H9 (cell line): Measurements from ENCODE around the gene TNIK. TPM values are rescaled to one million over a fixed set of nuclear protein-coding genes. Genes with fewer than 3 reads are reported as not detected.

Experiments used
- DNase-seq: peaks from one replicate; pipeline ENCODE4 v3.0.0-alpha.2; 2017
- H2AFZ ChIP-seq: one replicate; pipeline ENCODE4 v1.6.1; 2013; ENCODE audit warnings: mild to moderate bottlenecking, low read length, control low read depth, moderate library complexity
- H2AK5ac ChIP-seq: 2 replicates; pipeline ENCODE4 v1.6.1; 2013; ENCODE audit warnings: low read length, control low read depth, mixed read lengths; ENCODE audit not compliant: insufficient read length
- H2BK120ac ChIP-seq: one replicate; pipeline ENCODE4 v1.6.1; 2013; ENCODE audit warnings: low read depth, mild to moderate bottlenecking, low read length, control low read depth, inconsistent platforms; ENCODE audit not compliant: poor library complexity, severe bottlenecking
- H2BK12ac ChIP-seq: 2 replicates; pipeline ENCODE4 v1.6.1; 2013; ENCODE audit warnings: low read length, control low read depth, mixed read lengths, low read depth; ENCODE audit not compliant: insufficient read length
- H2BK15ac ChIP-seq: 2 replicates; pipeline ENCODE4 v1.6.1; 2013; ENCODE audit warnings: low read depth, low read length, control low read depth
- H2BK20ac ChIP-seq: one replicate; pipeline ENCODE4 v1.6.1; 2013; ENCODE audit warnings: low read depth, mild to moderate bottlenecking, low read length, control low read depth, inconsistent platforms; ENCODE audit not compliant: poor library complexity, severe bottlenecking
- H2BK5ac ChIP-seq: 2 replicates; pipeline ENCODE4 v1.6.1; 2013; ENCODE audit warnings: low read length, control low read depth, mixed read lengths; ENCODE audit not compliant: insufficient read length
- H3K14ac ChIP-seq: 2 replicates; pipeline ENCODE4 v1.6.1; 2013; ENCODE audit warnings: low read length, control low read depth; ENCODE audit not compliant: insufficient read depth
- H3K18ac ChIP-seq: 2 replicates; pipeline ENCODE4 v1.6.1; 2013; ENCODE audit warnings: low read depth, mild to moderate bottlenecking, mixed read lengths, low read length, control low read depth; ENCODE audit not compliant: insufficient read length
- H3K23ac ChIP-seq: 2 replicates; pipeline ENCODE4 v1.6.1; 2013; ENCODE audit warnings: low read length, control low read depth, mixed read lengths, low read depth; ENCODE audit not compliant: insufficient read length
- H3K23me2 ChIP-seq: 2 replicates; pipeline ENCODE4 v1.6.1; 2013; ENCODE audit warnings: low read depth, mild to moderate bottlenecking, mixed read lengths, low read length, control low read depth; ENCODE audit not compliant: insufficient read length, poor library complexity, severe bottlenecking
- H3K27ac ChIP-seq: 2 replicates; pipeline ENCODE4 v1.5.1; 2013; ENCODE audit warnings: low read length, control low read depth, mixed read lengths, low read depth; ENCODE audit not compliant: insufficient read length
- H3K27me3 ChIP-seq: 2 replicates; pipeline ENCODE4 v1.6.1; 2013; ENCODE audit warnings: low read length, control low read depth, inconsistent platforms; ENCODE audit not compliant: insufficient read depth
- H3K4ac ChIP-seq: 2 replicates; pipeline ENCODE4 v1.6.1; 2013; ENCODE audit warnings: low read depth, mild to moderate bottlenecking, control low read depth, inconsistent platforms, low read length, moderate library complexity
- H3K4me1 ChIP-seq: 2 replicates; pipeline ENCODE4 v1.6.1; 2013; ENCODE audit warnings: low read length, control low read depth, inconsistent platforms; ENCODE audit not compliant: insufficient read depth
- H3K4me2 ChIP-seq: 2 replicates; pipeline ENCODE4 v1.6.1; 2013; ENCODE audit warnings: low read length, control low read depth, mixed read lengths; ENCODE audit not compliant: insufficient read length, insufficient read depth
- H3K56ac ChIP-seq: 2 replicates; pipeline ENCODE4 v1.6.1; 2013; ENCODE audit warnings: low read depth, mild to moderate bottlenecking, mixed read lengths, low read length, control low read depth; ENCODE audit not compliant: insufficient read length
- H3K79me1 ChIP-seq: 2 replicates; pipeline ENCODE4 v1.6.1; 2013; ENCODE audit warnings: low read depth, mild to moderate bottlenecking, moderate library complexity, low read length, control low read depth, inconsistent platforms; ENCODE audit not compliant: insufficient read depth, poor library complexity, severe bottlenecking
- H3K79me2 ChIP-seq: 2 replicates; pipeline ENCODE4 v1.6.1; 2013; ENCODE audit warnings: low read length, control low read depth, inconsistent platforms; ENCODE audit not compliant: insufficient read depth
- H3K9ac ChIP-seq: 2 replicates; pipeline ENCODE4 v1.6.1; 2013; ENCODE audit warnings: low read length, control low read depth, mixed read lengths; ENCODE audit not compliant: insufficient read length; ENCODE audit errors: extremely low read depth
- H3K9me3 ChIP-seq: one replicate; pipeline ENCODE4 v1.6.1; 2013; ENCODE audit warnings: low read depth, low read length, inconsistent platforms; ENCODE audit not compliant: control insufficient read depth
- H3T11ph ChIP-seq: one replicate; pipeline ENCODE4 v1.6.1; 2013; ENCODE audit warnings: mild to moderate bottlenecking, low read length, control low read depth, inconsistent platforms
- H4K20me1 ChIP-seq: one replicate; pipeline ENCODE4 v1.6.1; 2013; ENCODE audit not compliant: control insufficient read depth, insufficient read length, insufficient read depth
- H4K5ac ChIP-seq: 2 replicates; pipeline ENCODE4 v1.6.1; 2013; ENCODE audit warnings: low read depth, mild to moderate bottlenecking, mixed read lengths, low read length, control low read depth; ENCODE audit not compliant: insufficient read length
- H4K8ac ChIP-seq: replicated peaks from 2 replicates; pipeline ENCODE4 v1.6.1; 2013; ENCODE audit warnings: low read length, control low read depth, mixed read lengths, low read depth; ENCODE audit not compliant: insufficient read length
- H4K91ac ChIP-seq: 2 replicates; pipeline ENCODE4 v1.6.1; 2013; ENCODE audit warnings: low read depth, mild to moderate bottlenecking, moderate library complexity, mixed read lengths, low read length, control low read depth; ENCODE audit not compliant: insufficient read length
- H3K27ac Mint-ChIP-seq, 3 experiments: 2 replicates in 2 of 3; 3 replicates in 1 of 3; pipeline ENCODE4 v1.8.0; 2020 to 2021; ENCODE audit warnings: mixed read lengths in 3 of 3, mild to moderate bottlenecking in 1 of 3, moderate library complexity in 1 of 3
- H3K27me3 Mint-ChIP-seq: 2 replicates; pipeline ENCODE4 v1.8.0; 2021; ENCODE audit warnings: low read depth, mild to moderate bottlenecking, moderate library complexity, mixed read lengths
- H3K36me3 Mint-ChIP-seq, 3 experiments: 2 replicates in 2 of 3; 3 replicates in 1 of 3; pipeline ENCODE4 v1.8.0; 2020 to 2021; ENCODE audit warnings: low read depth in 3 of 3, mixed read lengths in 3 of 3; ENCODE audit not compliant: insufficient read depth in 1 of 3
- H3K4me1 Mint-ChIP-seq, 2 experiments: 2 replicates each; pipeline ENCODE4 v1.8.0; 2020; ENCODE audit warnings: mixed read lengths in 2 of 2
- H3K4me3 Mint-ChIP-seq, 2 experiments: 2 replicates in 1 of 2; 3 replicates in 1 of 2; pipeline ENCODE4 v1.8.0; 2020 to 2021; ENCODE audit warnings: mild to moderate bottlenecking in 2 of 2, mixed read lengths in 2 of 2, moderate library complexity in 1 of 2
- H3K9me3 Mint-ChIP-seq, 2 experiments: 2 replicates in 1 of 2; 3 replicates in 1 of 2; pipeline ENCODE4 v1.8.0; 2020; ENCODE audit warnings: mild to moderate bottlenecking in 2 of 2, mixed read lengths in 2 of 2, moderate library complexity in 1 of 2
- CTCF ChIP-seq: fragments of 200-600 bp; sonication (generic); conservative IDR thresholded peaks from 3 replicates; pipeline ENCODE4 v1.8.0; 2021; ENCODE audit warnings: antibody characterized with exemption, mild to moderate bottlenecking
- WGBS: extraction: QIAGEN DNeasy Blood & Tissue Kit; methylation state at CpG from one replicate; pipeline ENCODE4 v1.1.7; 2013; ENCODE audit warnings: missing lambda C conversion rate, low lambda C conversion rate, mixed read lengths; ENCODE audit not compliant: insufficient read length; ENCODE audit errors: extremely low coverage; 5-methylcytosine and 5-hydroxymethylcytosine counted together
- total RNA-seq: library from RNA; stranded (reverse); gene quantifications from 2 replicates; pipeline ENCODE4 v1.2.1, GENCODE V29; 2021

Gene TNIK
- total RNA-seq, 1 experiment from 2014 or later = 15.9 TPM

- no peak overlapping the region for H2BK12ac ChIP-seq
- no peak overlapping the region for H2BK5ac ChIP-seq
- H4K5ac ChIP-seq = no peak overlapping the region
- H2BK15ac ChIP-seq = no peak overlapping the region
- no peak overlapping the region for H4K91ac ChIP-seq
- H3K79me1 ChIP-seq = no peaks in the 10 kb centered on the region
- no peak overlapping the region for H2AFZ ChIP-seq
- no peaks in the 10 kb centered on the region for H4K20me1 ChIP-seq
- no peaks in the 10 kb centered on the region for H3K27me3 ChIP-seq
- no peak overlapping the region for H3K9ac ChIP-seq
- DNase-seq = no peak
- H3K18ac ChIP-seq = no peak overlapping the region
- H3K23ac ChIP-seq = no peak overlapping the region
- no peak overlapping the region for H3T11ph ChIP-seq
- no peak overlapping the region for H3K56ac ChIP-seq
- peaks cover 20 to 21% of the 10 kb centered on the region in 2 experiments for H3K4me1 Mint-ChIP-seq
- no peaks in the 10 kb centered on the region for H3K27me3 Mint-ChIP-seq
- no peak for TF ChIP-seq CTCF
- no peak overlapping the region for H2BK20ac ChIP-seq
- H3K4me3 Mint-ChIP-seq = no peak overlapping the region
- H3K4me2 ChIP-seq = no peak overlapping the region
- peaks cover 0 to 19% (median 0%) of the 10 kb centered on the region in 3 experiments; a peak in 4 of 7 replicates for H3K36me3 Mint-ChIP-seq
- H2AK5ac ChIP-seq = no peak overlapping the region
- no peak overlapping the region for H2BK120ac ChIP-seq
- WGBS = no CpG with 5 or more reads among the region's 4 CpGs
- no peaks in the 10 kb centered on the region for H3K23me2 ChIP-seq
- no peak overlapping the region for H3K14ac ChIP-seq
- H3K4me1 ChIP-seq = peaks cover 10% of the 10 kb centered on the region; the same call in 1 of the 2 replicates
- no peak overlapping the region for H3K4ac ChIP-seq
- H3K27ac ChIP-seq = no peak overlapping the region
- H3K9me3 ChIP-seq = no peaks in the 10 kb centered on the region
- no peak overlapping the region; a peak in 1 of 7 replicates for H3K27ac Mint-ChIP-seq
- H3K79me2 ChIP-seq = no peaks in the 10 kb centered on the region
- no peak overlapping the region for H4K8ac ChIP-seq
- H3K9me3 Mint-ChIP-seq = no peaks in the 10 kb centered on the region
Observed at GRCh38 chr3:171168551-171168950, 291.7 kb downstream of the TNIK start.
